Ishikawa (cell line): ENCODE results near the gene PLXNB1.
A peak's percentile ranks its signal among the peaks of the same experiment; 100 is the strongest.

ENCODE experiments used
- CEBPB ChIP-seq: IDR thresholded peaks from 2 replicates; pipeline ENCODE4 v1.6.1; 2012
- CREB1 ChIP-seq: IDR thresholded peaks from 2 replicates; pipeline ENCODE4 v1.6.1; 2012; ENCODE audit warnings: low read depth
- EGR1 ChIP-seq: IDR thresholded peaks from 2 replicates; pipeline ENCODE4 v1.6.1; 2012
- EP300 ChIP-seq: IDR thresholded peaks from 2 replicates; pipeline ENCODE4 v1.6.1; 2012; ENCODE audit warnings: borderline replicate concordance
- FOXM1 ChIP-seq: IDR thresholded peaks from 2 replicates; pipeline ENCODE4 v1.6.1; 2012; ENCODE audit warnings: low read depth, borderline replicate concordance
- MAX ChIP-seq: IDR thresholded peaks from 2 replicates; pipeline ENCODE4 v1.6.1; 2012
- NFIC ChIP-seq: IDR thresholded peaks from 2 replicates; pipeline ENCODE4 v1.6.1; 2012
- RAD21 ChIP-seq: IDR thresholded peaks from 2 replicates; pipeline ENCODE4 v1.6.1; 2012; ENCODE audit warnings: low read depth
- REST ChIP-seq: IDR thresholded peaks from 2 replicates; pipeline ENCODE4 v1.6.1; 2012; ENCODE audit warnings: low read depth, mild to moderate bottlenecking
- TAF1 ChIP-seq: IDR thresholded peaks from 2 replicates; pipeline ENCODE4 v1.6.1; 2012; ENCODE audit warnings: low read depth, mild to moderate bottlenecking
- TCF12 ChIP-seq: IDR thresholded peaks from 2 replicates; pipeline ENCODE4 v1.6.1; 2012; ENCODE audit warnings: low read depth
- TEAD4 ChIP-seq: IDR thresholded peaks from 2 replicates; pipeline ENCODE4 v1.6.1; 2012
- USF1 ChIP-seq: IDR thresholded peaks from 2 replicates; pipeline ENCODE4 v1.6.1; 2012
- YY1 ChIP-seq: IDR thresholded peaks from 2 replicates; pipeline ENCODE4 v1.6.1; 2012; ENCODE audit warnings: low read depth
- ZBTB7A ChIP-seq: IDR thresholded peaks from 2 replicates; pipeline ENCODE4 v1.6.1; 2012; ENCODE audit warnings: low read depth

The PLXNB1 gene

GRCh38 chr3:48466386-48467109 is 36.7 kb upstream of the PLXNB1 start:
- no peak for TF ChIP-seq FOXM1
- no peak for TF ChIP-seq EP300
- no peak for TF ChIP-seq NFIC
- no peak for TF ChIP-seq RAD21
- TF ChIP-seq MAX: no peak
- TF ChIP-seq ZBTB7A: no peak
- TF ChIP-seq TEAD4: no peak
- TF ChIP-seq CREB1: no peak
- TF ChIP-seq TAF1: no peak
- TF ChIP-seq YY1: no peak
- no peak for TF ChIP-seq EGR1
- TF ChIP-seq REST: no peak
- TF ChIP-seq TCF12: no peak
- TF ChIP-seq USF1: no peak
- no peak for TF ChIP-seq CEBPB

GRCh38 chr3:48465531-48466378 is 35.9 kb upstream of the PLXNB1 start:
- TF ChIP-seq TCF12 (peak; percentile 66; the same call in 1 of the 2 replicates), YY1 (peak; percentile 48), USF1 (peak; percentile 89), EGR1 (no peak), EP300 (peak; percentile 57; the same call in 1 of the 2 replicates), MAX (peak; percentile 88), CEBPB (no peak), NFIC (peak; percentile 81), ZBTB7A (peak; percentile 68), TAF1 (no peak), FOXM1 (no peak), CREB1 (no peak), TEAD4 (no peak), REST (no peak), RAD21 (peak; percentile 87)

GRCh38 chr3:48465237-48465530 is 35.3 kb upstream of the PLXNB1 start:
- TF ChIP-seq TAF1 (no peak), FOXM1 (no peak), EP300 (no peak)

DNA sequence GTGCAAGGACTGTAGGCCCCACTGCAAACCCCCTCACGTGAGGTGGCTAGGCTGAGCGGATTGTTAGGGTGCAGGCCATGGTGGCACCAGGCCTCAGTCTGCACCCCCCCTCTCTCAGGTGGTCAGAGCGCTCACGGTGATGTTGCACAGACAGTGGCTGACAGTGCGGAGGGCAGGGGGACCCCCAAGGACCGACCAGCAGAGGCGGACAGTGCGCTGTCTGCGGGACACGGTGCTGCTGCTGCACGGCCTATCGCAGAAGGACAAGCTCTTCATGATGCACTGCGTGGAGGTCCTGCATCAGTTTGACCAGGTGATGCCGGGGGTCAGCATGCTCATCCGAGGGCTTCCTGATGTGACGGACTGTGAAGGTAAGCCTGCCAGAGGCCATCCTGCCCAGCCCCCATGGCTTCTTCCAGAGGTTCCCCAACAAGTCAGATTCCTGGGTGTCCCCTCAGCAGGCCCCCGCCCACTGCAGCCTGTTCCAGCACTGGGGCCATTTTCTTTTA is 34.9 kb upstream of the PLXNB1 start:
- no peak for TF ChIP-seq CREB1
- no peak for TF ChIP-seq ZBTB7A
- TF ChIP-seq CEBPB: no peak
- no peak for TF ChIP-seq TCF12
- no peak for TF ChIP-seq TAF1
- no peak for TF ChIP-seq YY1
- TF ChIP-seq NFIC: no peak
- TF ChIP-seq EGR1: no peak
- no peak for TF ChIP-seq USF1
- TF ChIP-seq REST: no peak
- no peak for TF ChIP-seq RAD21
- no peak for TF ChIP-seq TEAD4
- no peak for TF ChIP-seq EP300
- TF ChIP-seq MAX: no peak
